Measurements from ENCODE around the gene PRDX1.
"Not testable (repeated sequence)": the region's sequence is repeated elsewhere in the genome, so short reads cannot be mapped to it uniquely, and the experiment has no call there.

Gene PRDX1

DNA sequence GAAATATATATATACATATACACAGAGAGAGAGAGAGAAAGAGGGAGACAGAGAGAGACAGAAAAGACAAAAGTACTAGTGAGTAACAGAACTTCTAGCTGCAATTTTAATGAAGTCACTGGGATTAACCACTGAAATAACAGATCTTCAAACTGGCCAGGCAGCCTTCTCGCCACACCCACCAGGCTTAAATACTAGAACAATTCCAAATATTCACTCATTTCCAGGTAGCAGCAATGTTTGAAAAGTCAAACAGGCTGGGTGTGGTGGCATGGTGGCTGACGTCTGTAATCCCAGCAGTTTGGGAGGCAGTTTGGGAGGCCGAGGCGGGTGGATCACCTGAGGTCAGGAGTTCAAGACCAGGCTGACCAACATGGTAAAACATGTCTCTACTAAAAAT lies 5.2 kb downstream of the PRDX1 start:
- H3K27me3 ChIP-seq (ENCODE audit: control insufficient read depth, low read length) = no peaks in the 10 kb centered on the region
- H4K20me1 ChIP-seq (ENCODE audit: control insufficient read depth, insufficient read depth, low read depth, low read length) = peaks cover 10% of the 10 kb centered on the region; the same call in 1 of the 2 replicates
- peaks cover 88% of the 10 kb centered on the region for H3K36me3 ChIP-seq (ENCODE audit: control insufficient read depth, low read length)
- no peak overlapping the region for H3K4me3 ChIP-seq (ENCODE audit: low read length)
- TF ChIP-seq, protein P1, sequence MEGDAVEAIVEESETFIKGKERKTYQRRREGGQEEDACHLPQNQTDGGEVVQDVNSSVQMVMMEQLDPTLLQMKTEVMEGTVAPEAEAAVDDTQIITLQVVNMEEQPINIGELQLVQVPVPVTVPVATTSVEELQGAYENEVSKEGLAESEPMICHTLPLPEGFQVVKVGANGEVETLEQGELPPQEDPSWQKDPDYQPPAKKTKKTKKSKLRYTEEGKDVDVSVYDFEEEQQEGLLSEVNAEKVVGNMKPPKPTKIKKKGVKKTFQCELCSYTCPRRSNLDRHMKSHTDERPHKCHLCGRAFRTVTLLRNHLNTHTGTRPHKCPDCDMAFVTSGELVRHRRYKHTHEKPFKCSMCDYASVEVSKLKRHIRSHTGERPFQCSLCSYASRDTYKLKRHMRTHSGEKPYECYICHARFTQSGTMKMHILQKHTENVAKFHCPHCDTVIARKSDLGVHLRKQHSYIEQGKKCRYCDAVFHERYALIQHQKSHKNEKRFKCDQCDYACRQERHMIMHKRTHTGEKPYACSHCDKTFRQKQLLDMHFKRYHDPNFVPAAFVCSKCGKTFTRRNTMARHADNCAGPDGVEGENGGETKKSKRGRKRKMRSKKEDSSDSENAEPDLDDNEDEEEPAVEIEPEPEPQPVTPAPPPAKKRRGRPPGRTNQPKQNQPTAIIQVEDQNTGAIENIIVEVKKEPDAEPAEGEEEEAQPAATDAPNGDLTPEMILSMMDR (IDR thresholded peaks at IDR 0.05; ENCODE audit: low read depth, low read length, poor library complexity, severe bottlenecking) = no peak
- no peak for TF ChIP-seq EZH2phosphoT487 (IDR thresholded peaks at IDR 0.05; ENCODE audit: borderline replicate concordance, low read length)
- peaks cover 19% of the 10 kb centered on the region for H3F3A ChIP-seq (ENCODE audit: control insufficient read depth, insufficient read depth)
- H3K9me2 ChIP-seq (replicated peaks; ENCODE audit: control insufficient read depth, low read length) = no peaks in the 10 kb centered on the region
- no peak overlapping the region for H3K27ac ChIP-seq (ENCODE audit: low read depth, low read length)
- H3K9me3 ChIP-seq (ENCODE audit: control insufficient read depth, insufficient read depth, low read length) = no peaks in the 10 kb centered on the region
- peaks cover 25% of the 10 kb centered on the region for H3K4me1 ChIP-seq (ENCODE audit: control insufficient read depth, low read length)
- H3K79me2 ChIP-seq (ENCODE audit: control insufficient read depth, low read length) = peaks cover 58% of the 10 kb centered on the region
- H3K4me2 ChIP-seq (ENCODE audit: low read length) = no peak overlapping the region

DNA sequence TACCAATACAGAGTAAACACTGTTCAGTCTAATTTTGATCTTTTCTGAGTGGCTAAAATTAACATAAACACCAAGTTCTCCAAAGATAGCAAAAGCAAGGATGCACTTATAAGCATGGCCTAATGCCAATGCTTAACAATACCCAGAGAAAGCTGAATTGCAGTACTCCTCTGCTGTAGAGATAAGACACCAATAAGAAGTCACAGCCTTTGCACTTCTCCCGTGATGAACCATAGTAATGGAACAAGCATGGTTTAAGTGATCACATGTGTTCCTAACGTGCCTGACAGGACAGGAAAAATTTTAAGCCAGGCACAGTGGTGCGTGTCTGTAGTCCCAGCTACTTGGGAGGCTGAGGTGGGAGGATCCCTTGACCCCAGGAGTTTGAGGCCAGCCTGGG lies 5.6 kb downstream of the PRDX1 start:
- no peak overlapping the region for H3K27ac ChIP-seq (ENCODE audit: low read depth, low read length)
- H3K9me2 ChIP-seq (replicated peaks; ENCODE audit: control insufficient read depth, low read length) = no peaks in the 10 kb centered on the region
- peaks cover 10% of the 10 kb centered on the region; the same call in 1 of the 2 replicates for H4K20me1 ChIP-seq (ENCODE audit: control insufficient read depth, insufficient read depth, low read depth, low read length)
- peaks cover 54% of the 10 kb centered on the region for H3K79me2 ChIP-seq (ENCODE audit: control insufficient read depth, low read length)
- H3K4me2 ChIP-seq (ENCODE audit: low read length) = no peak overlapping the region
- H3K27me3 ChIP-seq (ENCODE audit: control insufficient read depth, low read length) = no peaks in the 10 kb centered on the region
- H3K9me3 ChIP-seq (ENCODE audit: control insufficient read depth, insufficient read depth, low read length) = no peaks in the 10 kb centered on the region
- no peak overlapping the region for H3K4me3 ChIP-seq (ENCODE audit: low read length)
- H3K36me3 ChIP-seq (ENCODE audit: control insufficient read depth, low read length) = peaks cover 88% of the 10 kb centered on the region
- no peak for TF ChIP-seq EZH2phosphoT487 (IDR thresholded peaks at IDR 0.05; ENCODE audit: borderline replicate concordance, low read length)
- TF ChIP-seq, protein P1 (IDR thresholded peaks at IDR 0.05; ENCODE audit: low read depth, low read length, poor library complexity, severe bottlenecking) = no peak
- H3F3A ChIP-seq (ENCODE audit: control insufficient read depth, insufficient read depth) = peaks cover 22% of the 10 kb centered on the region
- H3K4me1 ChIP-seq (ENCODE audit: control insufficient read depth, low read length) = peaks cover 25% of the 10 kb centered on the region

DNA sequence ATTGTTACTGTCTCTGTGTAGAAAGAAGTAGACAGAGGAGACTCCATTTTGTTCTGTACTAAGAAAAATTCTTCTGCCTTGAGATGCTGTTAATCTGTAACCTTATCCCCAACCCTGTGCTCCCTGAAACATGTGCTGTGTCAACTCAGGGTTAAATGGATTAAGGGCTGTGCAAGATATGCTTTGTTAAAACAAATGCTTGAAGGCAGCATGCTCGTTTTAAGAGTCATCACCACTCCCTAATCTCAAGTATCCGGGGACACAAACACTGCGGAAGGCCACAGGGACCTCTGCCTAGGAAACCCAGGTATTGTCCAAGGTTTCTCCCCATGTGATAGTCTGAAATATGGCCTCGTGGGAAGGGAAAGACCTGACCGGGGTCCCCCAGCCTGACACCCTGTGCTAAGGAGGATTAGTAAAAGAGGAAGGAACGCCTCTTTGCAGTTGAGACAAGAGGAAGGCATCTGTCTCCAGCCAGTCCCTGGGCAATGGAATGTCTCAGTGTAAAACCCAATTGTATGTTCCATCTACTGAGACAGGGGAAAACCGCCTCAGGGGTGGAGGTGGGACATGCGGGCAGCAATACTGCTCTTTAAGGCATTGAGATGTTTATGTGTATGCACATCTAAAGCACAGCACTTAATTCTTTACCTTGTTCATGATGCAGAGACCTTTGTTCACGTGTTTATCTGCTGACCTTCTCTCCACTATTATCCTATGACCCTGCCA lies 8.0 kb downstream of the PRDX1 start:
- not testable (repeated sequence) for H3K4me3 ChIP-seq (ENCODE audit: low read length); H4K20me1 ChIP-seq (ENCODE audit: control insufficient read depth, insufficient read depth, low read depth, low read length); H3K9me2 ChIP-seq (replicated peaks; ENCODE audit: control insufficient read depth, low read length); H3K27ac ChIP-seq (ENCODE audit: low read depth, low read length); H3K4me2 ChIP-seq (ENCODE audit: low read length); H3K27me3 ChIP-seq (ENCODE audit: control insufficient read depth, low read length); H3K9me3 ChIP-seq (ENCODE audit: control insufficient read depth, insufficient read depth, low read length); H3K4me1 ChIP-seq (ENCODE audit: control insufficient read depth, low read length)
- Histone ChIP-seq H3K36me3 (ENCODE audit: control insufficient read depth, low read length) (peaks cover 92% of the 10 kb centered on the region), H3F3A (ENCODE audit: control insufficient read depth, insufficient read depth) (peaks cover 37% of the 10 kb centered on the region), H3K79me2 (ENCODE audit: control insufficient read depth, low read length) (peaks cover 30% of the 10 kb centered on the region)

DNA sequence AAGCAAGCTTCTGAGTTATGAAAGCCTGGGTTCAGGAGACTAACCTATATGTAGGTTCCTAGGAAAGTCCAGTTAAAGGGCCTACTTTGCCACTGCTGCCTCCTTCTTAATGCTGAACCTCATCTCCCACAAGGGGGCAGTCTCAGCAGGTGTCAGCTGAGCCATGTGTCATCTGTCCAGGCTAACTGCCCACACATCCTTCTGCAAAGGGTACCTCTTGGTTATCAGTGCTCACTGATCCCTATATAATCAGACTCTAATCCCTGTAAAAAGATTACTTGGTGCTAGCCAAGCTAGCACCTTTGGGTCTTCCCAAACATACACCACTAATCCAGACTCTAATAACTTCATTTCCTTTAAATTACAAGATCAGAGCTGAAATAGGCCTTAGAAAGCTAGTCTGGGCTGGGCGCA lies 9.0 kb downstream of the PRDX1 start:
- no peak overlapping the region for H3K4me3 ChIP-seq (ENCODE audit: low read length)
- H3K9me2 ChIP-seq (replicated peaks; ENCODE audit: control insufficient read depth, low read length) = no peaks in the 10 kb centered on the region
- peaks cover under 1% of the 10 kb centered on the region for H3K4me1 ChIP-seq (ENCODE audit: control insufficient read depth, low read length)
- H3K9me3 ChIP-seq (ENCODE audit: control insufficient read depth, insufficient read depth, low read length) = no peaks in the 10 kb centered on the region
- peaks cover 21% of the 10 kb centered on the region for H3K79me2 ChIP-seq (ENCODE audit: control insufficient read depth, low read length)
- no peak overlapping the region for H3K4me2 ChIP-seq (ENCODE audit: low read length)
- TF ChIP-seq, protein P1 (IDR thresholded peaks at IDR 0.05; ENCODE audit: low read depth, low read length, poor library complexity, severe bottlenecking) = peak; percentile 91
- no peak for TF ChIP-seq EZH2phosphoT487 (IDR thresholded peaks at IDR 0.05; ENCODE audit: borderline replicate concordance, low read length)
- H4K20me1 ChIP-seq (ENCODE audit: control insufficient read depth, insufficient read depth, low read depth, low read length) = no peaks in the 10 kb centered on the region
- H3K36me3 ChIP-seq (ENCODE audit: control insufficient read depth, low read length) = peaks cover 94% of the 10 kb centered on the region
- H3K27ac ChIP-seq (ENCODE audit: low read depth, low read length) = no peak overlapping the region
- peaks cover 46% of the 10 kb centered on the region for H3F3A ChIP-seq (ENCODE audit: control insufficient read depth, insufficient read depth)
- H3K27me3 ChIP-seq (ENCODE audit: control insufficient read depth, low read length) = no peaks in the 10 kb centered on the region
